Thyroid gland (tissue), 4 donors: Measurements from ENCODE around the gene EXT2. TPM values are rescaled to one million over a fixed set of nuclear protein-coding genes. Genes with fewer than 3 reads are reported as not detected.

Source experiments
- DNase-seq, 2 donors: peaks; one replicate each; pipeline ENCODE4 v3.0.0-alpha.2; 2019
- H3K27ac ChIP-seq, 3 donors: fragments of 200-600 bp; sonication (generic); 1 replicate in 2 of 3; 2 replicates in 1 of 3; pipeline ENCODE4 v1.5.1; 2016 to 2019; ENCODE audit warnings: mild to moderate bottlenecking in 1 of 3, moderate library complexity in 1 of 3
- H3K27me3 ChIP-seq: fragments of 200-600 bp; sonication (generic); one replicate; pipeline ENCODE4 v1.5.1; 2019
- H3K36me3 ChIP-seq, 2 donors: fragments of 200-600 bp; sonication (generic); one replicate each; pipeline ENCODE4 v1.5.1; 2016 to 2019
- H3K4me1 ChIP-seq, 2 donors: fragments of 200-600 bp; sonication (generic); one replicate each; pipeline ENCODE4 v1.5.1; 2017 to 2019
- H3K4me3 ChIP-seq, 3 donors: fragments of 200-600 bp; sonication (generic); replicated peaks in 1 of 3; 1 replicate in 2 of 3; 2 replicates in 1 of 3; pipeline ENCODE4 v1.5.1; 2016; ENCODE audit warnings: mild to moderate bottlenecking in 1 of 3
- H3K9me3 ChIP-seq: fragments of 200-600 bp; sonication (generic); one replicate; pipeline ENCODE4 v1.5.1; 2017
- CTCF ChIP-seq, 6 experiments: fragments of 200-600 bp in 3 of 6; fragments of 450-650 bp in 3 of 6; sonication (generic) in 3 of 6; IDR thresholded peaks; one replicate each; pipeline ENCODE4 v1.5.1; 2016 to 2019; ENCODE audit warnings: antibody characterized with exemption in 6 of 6, mild to moderate bottlenecking in 2 of 6, inconsistent platforms in 1 of 6, moderate library complexity in 1 of 6
- POLR2A ChIP-seq, 2 donors: fragments of 450-650 bp; IDR thresholded peaks; one replicate each; pipeline ENCODE4 v1.6.1; 2017; ENCODE audit warnings: antibody characterized with exemption in 2 of 2, mild to moderate bottlenecking in 2 of 2, moderate library complexity in 1 of 2
- WGBS, 2 donors: methylation state at CpG; one replicate each; pipeline ENCODE4 v1.1.5; 2017; 5-methylcytosine and 5-hydroxymethylcytosine counted together
- intact Hi-C: fragments of 100-400 bp; cut with DNase I; formaldehyde crosslinking; loops from one replicate; pipeline ENCODE4 v1.15.1; 2023
- total RNA-seq, 4 donors: library from RNA; depleted of rRNA; stranded (reverse); fragments of >200 nt; gene quantifications; one replicate each; pipeline ENCODE4 v1.2.3, GENCODE V29; 2016

Gene EXT2
- total RNA-seq, 4 donors from 2014 or later, result 53.2 to 95.8 (median 66.3) TPM

DNA sequence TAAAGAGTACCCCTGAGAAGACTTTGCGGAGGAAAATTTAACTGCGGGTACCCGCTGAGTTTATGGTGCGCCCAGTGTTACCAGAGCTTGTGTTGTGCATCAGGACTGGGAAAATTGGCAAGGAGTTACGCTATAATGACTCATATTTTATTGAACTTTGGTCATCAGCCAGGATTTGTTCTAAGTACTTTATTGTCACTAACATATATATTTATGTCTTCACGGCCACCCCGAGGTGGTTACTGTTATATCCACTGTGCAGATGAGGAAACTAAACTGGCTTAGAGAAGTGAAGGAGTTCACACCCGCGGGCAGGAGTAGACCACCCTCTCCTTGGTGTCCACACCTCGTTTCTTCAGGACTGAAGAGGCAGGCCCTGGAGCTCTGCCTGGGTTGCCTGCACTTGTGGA lies 28.7 kb upstream of the EXT2 start:
- peak overlapping the region; percentile 64 to 89 (median 66) for H3K4me3 ChIP-seq
- 38 to 44% methylated on average over 10 of the region's 10 CpGs for WGBS, 2 donors
- DNase-seq, result peak in 1 of 2 donors; percentile 5

DNA sequence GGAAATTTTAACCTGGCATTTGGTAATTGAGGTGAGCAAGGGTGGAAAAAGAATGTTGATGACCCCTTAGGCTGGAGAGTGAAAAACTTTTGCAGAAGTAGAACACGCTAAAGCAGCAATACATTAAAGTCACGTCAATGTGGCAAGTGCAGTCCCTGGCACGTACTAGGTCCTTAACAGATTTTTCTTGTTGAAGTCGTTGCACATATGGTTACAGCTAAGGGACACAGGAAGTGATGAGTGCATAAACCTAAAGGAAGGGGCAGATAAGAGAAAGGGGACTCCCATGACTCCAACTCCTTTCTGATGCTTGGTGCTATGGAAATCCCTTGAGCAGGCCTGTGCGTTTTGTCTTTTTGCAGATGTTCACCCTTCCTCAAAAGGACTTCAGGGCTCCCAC lies 28.2 kb upstream of the EXT2 start:
- Histone ChIP-seq H3K9me3 (no peaks in the 10 kb centered on the region), H3K4me3 (no peak overlapping the region), H3K27ac (no peak overlapping the region), H3K27me3 (no peaks in the 10 kb centered on the region), H3K36me3 (no peaks in the 10 kb centered on the region), H3K4me1 (no peaks in the 10 kb centered on the region)
- TF ChIP-seq CTCF (IDR thresholded peaks at IDR 0.05), result no peak
- no peak for TF ChIP-seq POLR2A (IDR thresholded peaks at IDR 0.05)
- intact Hi-C loops, result no loop called here
- 75 to 76% methylated on average over 5 of the region's 5 CpGs for WGBS, 2 donors
- DNase-seq, result no peak

More for the DNA sequence above, 28.7 kb upstream of the EXT2 start:
- TF ChIP-seq POLR2A (IDR thresholded peaks at IDR 0.05) (no peak), CTCF (IDR thresholded peaks at IDR 0.05) (no peak)
- no peaks in the 10 kb centered on the region for H3K9me3 ChIP-seq
- H3K27ac ChIP-seq, result peak overlapping the region; percentile 77 to 85 (median 85)
- H3K36me3 ChIP-seq, result no peaks in the 10 kb centered on the region
- intact Hi-C loops, result no loop called here
- H3K4me1 ChIP-seq, result no peaks in the 10 kb centered on the region
- H3K27me3 ChIP-seq, result no peaks in the 10 kb centered on the region

DNA sequence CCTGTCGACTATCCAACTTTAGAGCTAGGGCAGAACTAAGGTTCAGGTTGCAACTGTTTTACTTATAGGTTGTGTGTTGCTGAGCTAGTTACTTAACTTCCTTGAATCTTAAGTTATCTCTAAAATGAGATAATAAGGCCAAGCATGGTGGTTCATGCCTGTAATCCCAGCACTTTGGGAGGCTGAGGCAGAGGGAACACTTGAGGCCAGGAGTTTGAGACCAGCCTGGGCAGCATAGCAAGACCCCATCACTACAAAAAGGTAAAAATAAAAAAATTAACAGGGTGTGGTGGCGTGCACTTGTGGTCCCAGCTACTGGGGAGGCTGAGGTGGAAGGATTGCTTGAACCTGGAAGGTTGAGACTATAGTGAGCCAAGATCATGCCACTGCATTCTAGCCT lies 27.3 kb upstream of the EXT2 start:
- intact Hi-C loops, result no loop called here
- TF ChIP-seq POLR2A (IDR thresholded peaks at IDR 0.05) (no peak), CTCF (IDR thresholded peaks at IDR 0.05) (no peak)
- Histone ChIP-seq H3K36me3 (no peaks in the 10 kb centered on the region), H3K4me1 (no peaks in the 10 kb centered on the region), H3K27ac (no peak overlapping the region), H3K4me3 (no peak overlapping the region), H3K27me3 (no peaks in the 10 kb centered on the region), H3K9me3 (no peaks in the 10 kb centered on the region)
- 96% methylated on average over 2 of the region's 2 CpGs for WGBS, 2 donors
- DNase-seq, result no peak

DNA sequence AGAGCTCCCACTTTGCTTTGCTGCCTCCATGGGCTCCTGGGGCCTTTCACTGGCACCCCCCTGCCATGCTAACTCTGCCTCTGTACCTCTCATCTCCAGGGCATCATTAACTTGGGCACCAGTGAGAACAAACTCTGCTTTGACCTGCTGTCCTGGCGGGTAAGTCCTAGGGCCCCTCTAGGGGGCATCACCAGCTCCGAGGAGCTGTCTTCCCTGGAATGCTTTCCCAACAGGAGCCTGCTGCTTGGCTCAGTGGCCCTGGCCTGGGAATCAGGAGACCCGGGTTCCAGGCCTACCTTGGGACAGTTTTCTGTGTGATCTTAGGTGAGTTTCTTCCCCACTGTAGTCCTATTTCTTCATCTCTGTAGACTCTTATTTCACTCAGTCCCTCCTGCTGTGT lies 24.3 kb upstream of the EXT2 start:
- H3K27ac ChIP-seq, result no peak overlapping the region
- no peaks in the 10 kb centered on the region for H3K9me3 ChIP-seq
- no peaks in the 10 kb centered on the region for H3K27me3 ChIP-seq
- TF ChIP-seq CTCF (IDR thresholded peaks at IDR 0.05) (no peak), POLR2A (IDR thresholded peaks at IDR 0.05) (no peak)
- no peak overlapping the region for H3K4me3 ChIP-seq
- intact Hi-C loops, result no loop called here
- DNase-seq, result no peak
- H3K4me1 ChIP-seq, result no peaks in the 10 kb centered on the region
- no peaks in the 10 kb centered on the region for H3K36me3 ChIP-seq
- WGBS, 2 donors, result 80 to 89% methylated on average over 3 of the region's 3 CpGs

GRCh38 chr11:44072757-44073658 lies 22.5 kb upstream of the EXT2 start:
- DNase-seq, result no peak
- Histone ChIP-seq H3K27me3 (no peaks in the 10 kb centered on the region), H3K4me3 (no peak overlapping the region), H3K27ac (no peak overlapping the region), H3K36me3 (no peaks in the 10 kb centered on the region), H3K4me1 (no peaks in the 10 kb centered on the region), H3K9me3 (no peaks in the 10 kb centered on the region)
- no peak for TF ChIP-seq CTCF (IDR thresholded peaks at IDR 0.05)
- WGBS, 2 donors, result 93 to 94% methylated on average over 8 of the region's 8 CpGs
- intact Hi-C loops, result no loop called here
